BJ (cell line): ENCODE data around the gene NUP85. TPM values are rescaled to one million over a fixed set of nuclear protein-coding genes. Genes with fewer than 3 reads are reported as not detected.

Source experiments
- CTCF ChIA-PET: fragments of 350-600 bp; formaldehyde crosslinking; extraction: SDS; loops from one replicate; lab custom pipeline; 2021; ENCODE audit warnings: antibody characterized with exemption, inconsistent platforms; lab: Yijun Ruan, JAX
- POLR2A ChIA-PET: fragments of 300-600 bp; sonication (Branson Sonifier 250); formaldehyde crosslinking; extraction: SDS; loops from one replicate; lab custom pipeline; 2021; ENCODE audit warnings: antibody characterized with exemption; lab: Charles Lee
- DNase-seq: peaks from one replicate; pipeline ENCODE4 v3.0.0-alpha.2; 2011; ENCODE audit warnings: low read depth
- H3K27me3 ChIP-seq: 2 replicates; pipeline ENCODE4 v1.6.0; 2011; ENCODE audit warnings: low read length; ENCODE audit not compliant: control insufficient read depth, insufficient read depth
- H3K36me3 ChIP-seq: 2 replicates; pipeline ENCODE4 v1.5.1; 2011; ENCODE audit warnings: low read length; ENCODE audit not compliant: control insufficient read depth, insufficient read depth
- H3K4me3 ChIP-seq: 2 replicates; pipeline ENCODE4 v1.5.1; 2011; ENCODE audit warnings: low read depth, mild to moderate bottlenecking, control low read depth, low read length
- CTCF ChIP-seq: IDR thresholded peaks from 2 replicates; pipeline ENCODE4 v1.5.1; 2011; ENCODE audit warnings: low read depth, mild to moderate bottlenecking, control low read depth, inconsistent platforms, low read length, moderate library complexity; ENCODE audit not compliant: insufficient read depth
- polyA plus RNA-seq: library from polyadenylated mRNA; depleted of rRNA; stranded (reverse); fragments of >200 nt; gene quantifications from 2 replicates; pipeline ENCODE4 v1.2.3, GENCODE V29; 2011

NUP85 gene
- polyA plus RNA-seq, 1 experiment: 74.1 TPM

- TF ChIP-seq CTCF: no peak
- Histone ChIP-seq H3K27me3 (no peaks in the 10 kb centered on the region), H3K4me3 (no peak overlapping the region), H3K36me3 (peaks cover 40% of the 10 kb centered on the region)
- POLR2A ChIA-PET: no interaction called here
- CTCF ChIA-PET: no interaction called here
- no peak for DNase-seq
Observed at GRCh38 chr17:75244133-75244866, 38.8 kb downstream of the NUP85 start.

DNA sequence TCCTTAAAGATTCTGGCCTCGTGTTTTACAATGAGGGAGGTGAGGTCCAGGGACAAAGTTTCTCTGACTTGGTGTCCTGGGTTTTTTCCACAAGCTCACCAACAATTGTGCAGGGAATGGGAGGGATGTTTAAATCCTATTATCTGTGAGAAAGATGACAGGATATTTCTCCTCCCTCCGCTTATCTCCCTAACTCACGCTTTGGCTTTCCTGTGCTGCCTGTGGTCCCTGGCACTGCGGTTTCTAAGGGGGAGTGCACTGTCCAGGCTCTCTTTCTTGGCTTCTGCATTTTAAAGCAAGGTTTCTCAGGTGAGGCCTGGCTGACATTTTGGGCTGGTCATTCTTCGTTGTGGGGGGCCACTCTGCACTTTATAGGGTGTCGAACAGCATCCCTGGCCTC lies 39.5 kb downstream of the NUP85 start:
- H3K4me3 ChIP-seq: no peak overlapping the region
- peaks cover 39% of the 10 kb centered on the region for H3K36me3 ChIP-seq
- POLR2A ChIA-PET: no interaction called here
- CTCF ChIA-PET: no interaction called here
- H3K27me3 ChIP-seq: no peaks in the 10 kb centered on the region
- no peak for DNase-seq
- TF ChIP-seq CTCF: no peak

- TF ChIP-seq CTCF: no peak
- no peak for DNase-seq
- H3K36me3 ChIP-seq: peaks cover 29% of the 10 kb centered on the region
- ChIA-PET POLR2A (no interaction called here), CTCF (interaction anchor here (0.6 to 6.0 kb wide), 4 partner anchors 6 to 386 kb away, joined by 3 to 50 read pairs (median 4); no protein-coding TSS in a partner anchor)
- no peaks in the 10 kb centered on the region for H3K27me3 ChIP-seq
- no peak overlapping the region for H3K4me3 ChIP-seq
Observed at GRCh38 chr17:75246404-75246803, 40.9 kb downstream of the NUP85 start.

DNA sequence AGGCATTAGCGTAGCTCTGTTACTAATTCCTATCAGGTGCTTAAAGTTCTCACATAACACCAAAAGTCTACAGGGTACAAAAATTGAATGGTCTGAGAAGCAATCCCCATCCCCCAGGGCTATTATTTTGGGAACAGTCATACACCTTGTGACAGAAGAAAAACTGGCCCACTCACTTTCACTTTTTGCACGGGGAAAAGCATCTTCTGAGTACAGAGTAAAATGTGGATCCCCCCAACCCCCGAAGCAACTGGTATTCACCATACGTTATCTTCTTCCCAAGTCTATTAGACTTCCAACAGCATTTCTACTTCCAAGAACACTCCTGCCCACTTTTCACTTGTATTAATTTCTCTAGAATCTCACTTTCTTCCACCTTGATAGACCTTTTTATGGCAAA lies 44.1 kb downstream of the NUP85 start:
- DNase-seq: no peak
- Histone ChIP-seq H3K36me3 (peaks cover 16% of the 10 kb centered on the region), H3K4me3 (no peak overlapping the region), H3K27me3 (no peaks in the 10 kb centered on the region)
- CTCF ChIA-PET: interaction anchor here (1.4 to 6.0 kb wide), 3 partner anchors 10 to 21 kb away, joined by 5 to 50 read pairs (median 9); partner anchors contain the start of genes GGA3, MIF4GD and MRPS7
- POLR2A ChIA-PET: no interaction called here
- TF ChIP-seq CTCF: no peak

GRCh38 chr17:75250009-75250471 lies 44.6 kb downstream of the NUP85 start:
- Histone ChIP-seq H3K4me3 (no peak overlapping the region), H3K27me3 (no peaks in the 10 kb centered on the region), H3K36me3 (peaks cover 13% of the 10 kb centered on the region)
- DNase-seq: no peak
- CTCF ChIA-PET: interaction anchor here (0.7 to 6.0 kb wide), 3 partner anchors 10 to 21 kb away, joined by 3 to 50 read pairs (median 9); partner anchors contain the start of genes GGA3, MIF4GD and MRPS7
- TF ChIP-seq CTCF: no peak
- POLR2A ChIA-PET: no interaction called here
